Measurements from ENCODE around the gene STMP1.

Gene STMP1

GRCh38 chr7:135659159-135659846, 3.0 kb upstream of the STMP1 start:
- no peaks in the 10 kb centered on the region for H3K27me3 ChIP-seq
- TF ChIP-seq CTCF (IDR thresholded peaks at IDR 0.05; ENCODE audit: low read depth, low read length) = no peak
- H3K4me1 ChIP-seq = peaks cover 3% of the 10 kb centered on the region; the same call in 1 of the 2 replicates
- H3K36me3 ChIP-seq = no peaks in the 10 kb centered on the region
- H3K9me3 ChIP-seq = no peaks in the 10 kb centered on the region
- no peak overlapping the region for H3K4me3 ChIP-seq (ENCODE audit: low read depth, low read length)
- no peak for DNase-seq

GRCh38 chr7:135661311-135662122, 797 bp upstream of the STMP1 start:
- peak overlapping the region; percentile 98 for H3K4me3 ChIP-seq (ENCODE audit: low read depth, low read length)
- H3K4me1 ChIP-seq = peaks cover 3% of the 10 kb centered on the region; the same call in 1 of the 2 replicates
- no peak for TF ChIP-seq CTCF (IDR thresholded peaks at IDR 0.05; ENCODE audit: low read depth, low read length)
- no peaks in the 10 kb centered on the region; the same call in 1 of the 2 replicates for H3K36me3 ChIP-seq
- no peaks in the 10 kb centered on the region for H3K27me3 ChIP-seq
- H3K9me3 ChIP-seq = no peaks in the 10 kb centered on the region
- DNase-seq = no peak

GRCh38 chr7:135662123-135662372, 266 bp upstream of the STMP1 start:
- TF ChIP-seq CTCF (IDR thresholded peaks at IDR 0.05; ENCODE audit: low read depth, low read length) = no peak
- peaks cover 3% of the 10 kb centered on the region; the same call in 1 of the 2 replicates for H3K4me1 ChIP-seq
- H3K4me3 ChIP-seq (ENCODE audit: low read depth, low read length) = peak overlapping the region; percentile 98
- no peaks in the 10 kb centered on the region for H3K27me3 ChIP-seq
- H3K9me3 ChIP-seq = no peaks in the 10 kb centered on the region
- no peak for DNase-seq
- no peaks in the 10 kb centered on the region; the same call in 1 of the 2 replicates for H3K36me3 ChIP-seq

- H3K4me3 ChIP-seq (ENCODE audit: low read depth, low read length) = no peak overlapping the region
- H3K36me3 ChIP-seq = no peaks in the 10 kb centered on the region; the same call in 1 of the 2 replicates
- H3K4me1 ChIP-seq = peaks cover 3% of the 10 kb centered on the region; the same call in 1 of the 2 replicates
- no peak for DNase-seq
- no peak for TF ChIP-seq CTCF (IDR thresholded peaks at IDR 0.05; ENCODE audit: low read depth, low read length)
- no peaks in the 10 kb centered on the region for H3K27me3 ChIP-seq
- no peaks in the 10 kb centered on the region for H3K9me3 ChIP-seq
Observed at GRCh38 chr7:135664046-135664589, 1.8 kb downstream of the STMP1 start.

GRCh38 chr7:135665042-135665441, 2.7 kb downstream of the STMP1 start:
- Histone ChIP-seq H3K4me1 (peaks cover 3% of the 10 kb centered on the region; the same call in 1 of the 2 replicates), H3K36me3 (no peaks in the 10 kb centered on the region; the same call in 1 of the 2 replicates), H3K27me3 (no peaks in the 10 kb centered on the region), H3K4me3 (ENCODE audit: low read depth, low read length) (no peak overlapping the region), H3K9me3 (no peaks in the 10 kb centered on the region)
- no peak for DNase-seq
- TF ChIP-seq CTCF (IDR thresholded peaks at IDR 0.05; ENCODE audit: low read depth, low read length) = no peak

Data from BE2C (cell line).